HG03045 (cell line): ENCODE results near the gene GJB2.
"Not testable (repeated sequence)": the region's sequence is repeated elsewhere in the genome, so short reads cannot be mapped to it uniquely, and the experiment has no call there.

Experiments used
- ATAC-seq: cut with Tn5 transposase; IDR thresholded peaks from one replicate; pipeline ENCODE4 v1.9.1; 2021; ENCODE audit warnings: mild to moderate bottlenecking, moderate library complexity; ENCODE audit not compliant: unreplicated experiment

Gene GJB2

GRCh38 chr13:20171364-20171763 lies 21.4 kb downstream of the GJB2 start:
- ATAC-seq, result no peak

- no peak for ATAC-seq
These were observed 21.8 kb downstream of the GJB2 start for GRCh38 chr13:20170921-20171320.

- no peak for ATAC-seq
These were observed 24.3 kb downstream of the GJB2 start for GRCh38 chr13:20168396-20168795.

- ATAC-seq, result no peak
These were observed 27.1 kb downstream of the GJB2 start for GRCh38 chr13:20165417-20166257.

- no peak for ATAC-seq
These were observed 30.8 kb downstream of the GJB2 start for GRCh38 chr13:20161951-20162300.

GRCh38 chr13:20161275-20161950 lies 31.3 kb downstream of the GJB2 start:
- peak; percentile 48 for ATAC-seq

GRCh38 chr13:20160306-20161274 lies 32.1 kb downstream of the GJB2 start, which contains the start of gene GJA3:
TSS of gene GJA3 (minus strand) at chr13:20161052. CDS start at chr13:20143288, 17,764 bp downstream.
- ATAC-seq, result peak; percentile 63

GRCh38 chr13:20159646-20160305 lies 33.0 kb downstream of the GJB2 start:
- no peak for ATAC-seq

GRCh38 chr13:20157151-20157796 lies 35.5 kb downstream of the GJB2 start:
- ATAC-seq, result no peak

- no peak for ATAC-seq
These were observed 36.0 kb downstream of the GJB2 start for GRCh38 chr13:20156702-20157101.

GRCh38 chr13:20153290-20153689 lies 39.4 kb downstream of the GJB2 start:
- not testable (repeated sequence) for ATAC-seq

- no peak for ATAC-seq
These were observed 41.1 kb downstream of the GJB2 start for GRCh38 chr13:20151612-20152011.

GRCh38 chr13:20151016-20151415 lies 41.7 kb downstream of the GJB2 start:
- no peak for ATAC-seq

GRCh38 chr13:20150561-20150960 lies 42.2 kb downstream of the GJB2 start:
- ATAC-seq, result no peak

GRCh38 chr13:20149762-20150161 lies 43.0 kb downstream of the GJB2 start:
- ATAC-seq, result no peak

- ATAC-seq, result no peak
These were observed 44.1 kb downstream of the GJB2 start for GRCh38 chr13:20148501-20149183.

GRCh38 chr13:20146381-20146780 lies 46.4 kb downstream of the GJB2 start:
- no peak for ATAC-seq

- no peak for ATAC-seq
These were observed 47.2 kb downstream of the GJB2 start for GRCh38 chr13:20145521-20145920.

- ATAC-seq, result no peak
These were observed 48.4 kb downstream of the GJB2 start for GRCh38 chr13:20144141-20144850.
